HCT116 (cell line): Measurements from ENCODE around the gene SLC44A2.

Experiments
- JUND ChIP-seq: IDR thresholded peaks from 2 replicates; pipeline ENCODE4 v1.6.1; 2012
- POLR2AphosphoS5 ChIP-seq: IDR thresholded peaks from 2 replicates; pipeline ENCODE4 v1.6.1; 2011; ENCODE audit warnings: mild to moderate bottlenecking, low read depth, low read length, moderate library complexity
- RAD21 ChIP-seq: IDR thresholded peaks from 2 replicates; pipeline ENCODE4 v1.6.1; 2012; ENCODE audit warnings: low read depth, mild to moderate bottlenecking
- ZNF274 ChIP-seq: fragments of 200-500 bp; sonication (Bioruptor generic); IDR thresholded peaks from 2 replicates; pipeline ENCODE4 v1.6.1; 2014; ENCODE audit warnings: mild to moderate bottlenecking, low read depth, low read length, inconsistent platforms
- TF ChIP-seq, protein P1 (sequence below), 3 experiments: fragments of 200-600 bp in 1 of 3; sonication (generic) in 1 of 3; IDR thresholded peaks in 2 of 3; conservative IDR thresholded peaks in 1 of 3; 2 replicates each; pipeline ENCODE4 v1.5.1; 2012 to 2017; ENCODE audit warnings: low read depth in 2 of 3, low read length in 2 of 3, antibody characterized with exemption in 1 of 3, borderline replicate concordance in 1 of 3, control low read depth in 1 of 3, mild to moderate bottlenecking in 1 of 3, mixed read lengths in 1 of 3, mixed run types in 1 of 3, moderate library complexity in 1 of 3; ENCODE audit not compliant: insufficient read depth in 1 of 3

DNA sequence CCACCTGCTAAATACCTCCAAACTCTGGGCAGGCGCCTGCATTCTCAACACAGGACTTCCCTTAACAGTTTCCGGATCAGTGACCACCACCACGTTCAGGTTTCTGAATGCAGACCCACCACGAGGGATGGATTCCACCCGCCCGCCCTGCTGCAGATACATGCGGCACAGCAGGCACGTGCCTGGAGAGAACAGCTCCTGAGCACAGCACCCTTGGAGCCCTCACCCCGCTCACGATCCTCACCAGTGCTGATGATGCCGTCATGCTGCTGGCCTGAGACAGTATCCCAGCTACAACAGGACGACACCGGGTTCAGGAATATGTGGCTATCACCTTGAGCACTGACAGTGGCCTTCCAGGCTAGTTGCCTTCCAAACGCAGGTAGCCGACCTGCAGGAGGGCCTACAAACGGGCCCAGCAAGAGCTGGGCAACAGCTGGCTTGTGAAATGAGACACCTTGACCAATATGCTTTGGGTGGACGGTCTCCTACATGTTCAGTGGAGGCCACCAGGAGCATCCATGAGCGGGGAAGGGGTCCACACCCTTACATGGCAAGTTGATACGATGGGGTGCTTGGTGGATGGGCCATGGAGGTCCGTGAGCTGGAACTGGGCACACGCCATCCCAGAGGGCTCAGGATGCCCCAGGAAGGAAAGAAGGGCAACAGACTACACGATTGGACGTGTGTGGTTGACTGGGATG, 66.0 kb downstream of the SLC44A2 start:
- TF ChIP-seq, protein P1, sequence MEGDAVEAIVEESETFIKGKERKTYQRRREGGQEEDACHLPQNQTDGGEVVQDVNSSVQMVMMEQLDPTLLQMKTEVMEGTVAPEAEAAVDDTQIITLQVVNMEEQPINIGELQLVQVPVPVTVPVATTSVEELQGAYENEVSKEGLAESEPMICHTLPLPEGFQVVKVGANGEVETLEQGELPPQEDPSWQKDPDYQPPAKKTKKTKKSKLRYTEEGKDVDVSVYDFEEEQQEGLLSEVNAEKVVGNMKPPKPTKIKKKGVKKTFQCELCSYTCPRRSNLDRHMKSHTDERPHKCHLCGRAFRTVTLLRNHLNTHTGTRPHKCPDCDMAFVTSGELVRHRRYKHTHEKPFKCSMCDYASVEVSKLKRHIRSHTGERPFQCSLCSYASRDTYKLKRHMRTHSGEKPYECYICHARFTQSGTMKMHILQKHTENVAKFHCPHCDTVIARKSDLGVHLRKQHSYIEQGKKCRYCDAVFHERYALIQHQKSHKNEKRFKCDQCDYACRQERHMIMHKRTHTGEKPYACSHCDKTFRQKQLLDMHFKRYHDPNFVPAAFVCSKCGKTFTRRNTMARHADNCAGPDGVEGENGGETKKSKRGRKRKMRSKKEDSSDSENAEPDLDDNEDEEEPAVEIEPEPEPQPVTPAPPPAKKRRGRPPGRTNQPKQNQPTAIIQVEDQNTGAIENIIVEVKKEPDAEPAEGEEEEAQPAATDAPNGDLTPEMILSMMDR (IDR thresholded peaks at IDR 0.05 in 2 of 3, conservative IDR thresholded peaks at IDR 0.05 in 1 of 3; ENCODE audit: borderline replicate concordance in 1 of 3, insufficient read depth in 1 of 3, low read depth in 2 of 3, low read length in 2 of 3) = no peak
- TF ChIP-seq ZNF274 (no peak), RAD21 (no peak), POLR2AphosphoS5 (no peak), JUND (no peak)
